Right lobe of liver (tissue), 6 donors: ENCODE results near the gene TAF11L13. TPM values are rescaled to one million over a fixed set of nuclear protein-coding genes. Genes with fewer than 3 reads are reported as not detected.

Experiments used
- ATAC-seq, 4 donors: fragments of 200-7000 bp; cut with Tn5 transposase; one replicate each; pipeline ENCODE4 v1.9.1; 2020; ENCODE audit warnings: mild to moderate bottlenecking in 4 of 4, moderate library complexity in 4 of 4
- DNase-seq, 3 donors: peaks; one replicate each; pipeline ENCODE4 v3.0.0-alpha.2; 2020
- H3K27ac ChIP-seq, 3 donors: fragments of 200-600 bp; one replicate each; pipeline ENCODE4 v1.8.0; 2022
- H3K27me3 ChIP-seq, 2 donors: fragments of 200-600 bp; one replicate each; pipeline ENCODE4 v1.8.0; 2022
- H3K36me3 ChIP-seq, 4 donors: fragments of 200-600 bp; sonication (generic) in 1 of 4; one replicate each; pipeline versions ENCODE4 v1.5.1 to v1.8.0; 2017 to 2022; ENCODE audit warnings: control low read depth in 1 of 4
- H3K4me1 ChIP-seq, 4 donors: fragments of 200-600 bp; sonication (generic) in 1 of 4; one replicate each; pipeline versions ENCODE4 v1.5.1 to v1.8.0; 2017 to 2022; ENCODE audit warnings: control low read depth in 1 of 4
- H3K4me3 ChIP-seq, 3 donors: fragments of 200-600 bp; one replicate each; pipeline ENCODE4 v1.8.0; 2022
- H3K9me3 ChIP-seq, 4 donors: fragments of 200-600 bp; sonication (generic) in 1 of 4; one replicate each; pipeline versions ENCODE4 v1.5.1 to v1.8.0; 2017 to 2022; ENCODE audit warnings: control low read depth in 1 of 4
- CTCF ChIP-seq, 4 donors: fragments of 200-600 bp in 3 of 4; fragments of 450-650 bp in 1 of 4; IDR thresholded peaks; one replicate each; pipeline versions ENCODE4 v1.5.1 to v1.8.0; 2016 to 2022; ENCODE audit warnings: antibody characterized with exemption in 4 of 4, mild to moderate bottlenecking in 2 of 4
- POLR2A ChIP-seq: fragments of 450-650 bp; IDR thresholded peaks from one replicate; pipeline ENCODE4 v1.6.1; 2017; ENCODE audit warnings: antibody characterized with exemption, mild to moderate bottlenecking
- WGBS: methylation state at CpG from one replicate; pipeline ENCODE4 v1.1.6; 2018; ENCODE audit warnings: low coverage, low lambda C conversion rate; ENCODE audit not compliant: insufficient coverage; ENCODE audit errors: missing lambda C conversion rate; 5-methylcytosine and 5-hydroxymethylcytosine counted together
- intact Hi-C, 2 donors: fragments of 100-400 bp; cut with DNase I; formaldehyde crosslinking; loops; one replicate each; pipeline versions ENCODE4 v1.11.2 to v1.14.1; 2022
- total RNA-seq, 6 experiments: library from RNA; depleted of rRNA in 2 of 6; stranded (reverse); fragments of >200 nt in 2 of 6; fragmentation: NEBNext Ultra II Directional in 3 of 6; extraction: Animal tissue kit (Norgen Biotek cat#: 25700) in 3 of 6; gene quantifications; one replicate each; pipeline versions ENCODE4 v1.1.0 to v1.2.4, GENCODE V29; 2016 to 2023
- donor health status: DM: no; HTN: yes; CAD: no.
- donor health status: DM: no; HTN: no; CAD: no.
- donor health status: DM: no; HTN: no; CAD: no.
- donor health status: DM: no; HTN: yes; CAD: no.
- donor health status: DM: no; HTN: yes; CAD: no.

The TAF11L13 gene
- total RNA-seq, 6 experiments from 2014 or later = not detected

- Histone ChIP-seq H3K4me1 (no peaks in the 10 kb centered on the region), H3K27me3 (no peaks in the 10 kb centered on the region), H3K9me3 (no peaks in the 10 kb centered on the region), H3K27ac (no peak overlapping the region), H3K36me3 (no peaks in the 10 kb centered on the region), H3K4me3 (no peak overlapping the region)
- intact Hi-C loops = no loop called here
- TF ChIP-seq POLR2A (no peak), CTCF (IDR thresholded peaks at IDR 0.05) (no peak)
- no CpG with 5 or more reads among the region's 17 CpGs for WGBS
- no peak for DNase-seq
- no peak for ATAC-seq
Observed at GRCh38 chr5:17614872-17615605, 16.8 kb upstream of the TAF11L13 start.

- TF ChIP-seq POLR2A (no peak), CTCF (IDR thresholded peaks at IDR 0.05) (no peak)
- no peak overlapping the region for H3K27ac ChIP-seq
- no peaks in the 10 kb centered on the region for H3K36me3 ChIP-seq
- H3K4me1 ChIP-seq = no peaks in the 10 kb centered on the region
- ATAC-seq (peak in 1 of 4 donors; percentile 70), DNase-seq (no peak)
- intact Hi-C loops = no loop called here
- no peaks in the 10 kb centered on the region for H3K9me3 ChIP-seq
- no peak overlapping the region for H3K4me3 ChIP-seq
- no peaks in the 10 kb centered on the region for H3K27me3 ChIP-seq
- WGBS = 42% methylated on average over 3 of the region's 3 CpGs
Observed at GRCh38 chr5:17619354-17619753, 12.5 kb upstream of the TAF11L13 start.

- DNase-seq (no peak), ATAC-seq (no peak)
- intact Hi-C loops = no loop called here
- H3K36me3 ChIP-seq = no peaks in the 10 kb centered on the region
- no peak overlapping the region for H3K4me3 ChIP-seq
- H3K4me1 ChIP-seq = no peaks in the 10 kb centered on the region
- no CpG with 5 or more reads among the region's 17 CpGs for WGBS
- no peak overlapping the region for H3K27ac ChIP-seq
- H3K9me3 ChIP-seq = no peaks in the 10 kb centered on the region
- TF ChIP-seq CTCF (IDR thresholded peaks at IDR 0.05) = no peak
- no peak for TF ChIP-seq POLR2A
- no peaks in the 10 kb centered on the region for H3K27me3 ChIP-seq
Observed at GRCh38 chr5:17620627-17621026, 11.3 kb upstream of the TAF11L13 start.

GRCh38 chr5:17625686-17626085, 6.2 kb upstream of the TAF11L13 start:
- ATAC-seq = no peak
- no peaks in the 10 kb centered on the region for H3K36me3 ChIP-seq
- 73% methylated on average over 4 of the region's 11 CpGs for WGBS
- intact Hi-C loops = no loop called here
- TF ChIP-seq POLR2A = no peak
- no peak for TF ChIP-seq CTCF (IDR thresholded peaks at IDR 0.05)
- no peak overlapping the region for H3K27ac ChIP-seq
- no peaks in the 10 kb centered on the region for H3K4me1 ChIP-seq
- H3K9me3 ChIP-seq = no peaks in the 10 kb centered on the region
- no peak for DNase-seq
- no peaks in the 10 kb centered on the region for H3K27me3 ChIP-seq
- no peak overlapping the region for H3K4me3 ChIP-seq
